HG03354 (cell line): ENCODE data around the gene DDX1.

ENCODE experiments used
- ATAC-seq: cut with Tn5 transposase; IDR thresholded peaks from one replicate; pipeline ENCODE4 v1.9.1; 2021; ENCODE audit warnings: mild to moderate bottlenecking; ENCODE audit not compliant: unreplicated experiment, poor library complexity, severe bottlenecking

Gene DDX1

GRCh38 chr2:15640784-15641183, 49.1 kb downstream of the DDX1 start:
- ATAC-seq, result no peak

- ATAC-seq, result no peak
Measured at GRCh38 chr2:15641530-15641982, 49.9 kb downstream of the DDX1 start.

- ATAC-seq, result no peak
Measured at GRCh38 chr2:15642011-15642814, 50.5 kb downstream of the DDX1 start.

- no peak for ATAC-seq
Measured at GRCh38 chr2:15642815-15643500, 51.3 kb downstream of the DDX1 start.

- no peak for ATAC-seq
Measured at GRCh38 chr2:15643791-15644585, 52.3 kb downstream of the DDX1 start.

GRCh38 chr2:15645300-15645699, 53.6 kb downstream of the DDX1 start:
- no peak for ATAC-seq

GRCh38 chr2:15645720-15646385, 54.2 kb downstream of the DDX1 start:
- no peak for ATAC-seq

- ATAC-seq, result no peak
Measured at GRCh38 chr2:15646661-15647060, 55.0 kb downstream of the DDX1 start.

GRCh38 chr2:15647622-15648590, 56.2 kb downstream of the DDX1 start:
- no peak for ATAC-seq

GRCh38 chr2:15648593-15649525, 57.2 kb downstream of the DDX1 start:
- no peak for ATAC-seq

- ATAC-seq, result no peak
Measured at GRCh38 chr2:15649561-15650255, 58.0 kb downstream of the DDX1 start.

GRCh38 chr2:15650616-15651366, 59.1 kb downstream of the DDX1 start:
- ATAC-seq, result no peak

- no peak for ATAC-seq
Measured at GRCh38 chr2:15651367-15651727, 59.7 kb downstream of the DDX1 start.

GRCh38 chr2:15652252-15652651, 60.6 kb downstream of the DDX1 start:
- ATAC-seq, result no peak

GRCh38 chr2:15652801-15653200, 61.1 kb downstream of the DDX1 start:
- ATAC-seq, result no peak

GRCh38 chr2:15653806-15654726, 62.4 kb downstream of the DDX1 start:
- no peak for ATAC-seq
